Vagina (tissue), 2 donors: ENCODE data around the gene PHOX2B. TPM values are rescaled to one million over a fixed set of nuclear protein-coding genes. Genes with fewer than 3 reads are reported as not detected.

Source experiments
- DNase-seq, 2 donors: peaks; one replicate each; pipeline ENCODE4 v3.0.0-alpha.2; 2017; ENCODE audit errors: extremely low spot score in 2 of 2
- H3K27ac ChIP-seq: fragments of 200-600 bp; sonication (generic); one replicate; pipeline ENCODE4 v1.5.1; 2019
- H3K27me3 ChIP-seq: fragments of 200-600 bp; sonication (generic); one replicate; pipeline ENCODE4 v1.5.1; 2019
- H3K36me3 ChIP-seq, 2 donors: fragments of 200-600 bp; sonication (generic); one replicate each; pipeline ENCODE4 v1.5.1; 2017 to 2019
- H3K4me1 ChIP-seq: fragments of 200-600 bp; sonication (generic); one replicate; pipeline ENCODE4 v1.5.1; 2019
- H3K4me3 ChIP-seq, 2 donors: fragments of 200-600 bp; sonication (generic); 1 replicate in 1 of 2; 2 replicates in 1 of 2; pipeline ENCODE4 v1.5.1; 2016 to 2019
- H3K9me3 ChIP-seq: fragments of 200-600 bp; sonication (generic); one replicate; pipeline ENCODE4 v1.5.1; 2019
- CTCF ChIP-seq, 3 experiments: fragments of 450-650 bp in 2 of 3; fragments of 200-600 bp in 1 of 3; sonication (generic) in 1 of 3; IDR thresholded peaks; one replicate each; pipeline ENCODE4 v1.5.1; 2017 to 2019; ENCODE audit warnings: antibody characterized with exemption in 3 of 3, mild to moderate bottlenecking in 2 of 3, moderate library complexity in 2 of 3
- POLR2A ChIP-seq, 2 donors: fragments of 450-650 bp; IDR thresholded peaks; one replicate each; pipeline ENCODE4 v1.6.1; 2017; ENCODE audit warnings: antibody characterized with exemption in 2 of 2, mild to moderate bottlenecking in 2 of 2, moderate library complexity in 2 of 2
- POLR2AphosphoS5 ChIP-seq, 2 donors: sonication (generic); formaldehyde crosslinking; IDR thresholded peaks; one replicate each; pipeline ENCODE4 v1.9.0; 2017; ENCODE audit warnings: antibody characterized with exemption in 2 of 2, mild to moderate bottlenecking in 2 of 2, low read depth in 1 of 2; ENCODE audit not compliant: insufficient read depth in 1 of 2
- intact Hi-C: fragments of 100-400 bp; cut with DNase I; formaldehyde crosslinking; loops from one replicate; pipeline ENCODE4 v1.15.1; 2023
- small RNA-seq: library from RNA; depleted of rRNA; stranded (forward); fragments of <200 nt; gene quantifications from one replicate; pipeline ENCODE3, GENCODE V24; 2016
- total RNA-seq: library from RNA; depleted of rRNA; stranded (reverse); fragments of >200 nt; gene quantifications from one replicate; pipeline ENCODE4 v1.2.3, GENCODE V29; 2016

The PHOX2B gene
- total RNA-seq, 1 donor from 2014 or later, result 0.49 TPM

GRCh38 chr4:41701983-41702382 is 46.5 kb downstream of the PHOX2B start:
- Histone ChIP-seq H3K9me3 (no peaks in the 10 kb centered on the region), H3K27ac (no peak overlapping the region), H3K4me1 (no peaks in the 10 kb centered on the region), H3K36me3 (no peaks in the 10 kb centered on the region), H3K27me3 (no peaks in the 10 kb centered on the region), H3K4me3 (no peak overlapping the region)
- TF ChIP-seq CTCF (IDR thresholded peaks at IDR 0.05) (no peak), POLR2A (IDR thresholded peaks at IDR 0.05) (no peak), POLR2AphosphoS5 (IDR thresholded peaks at IDR 0.05; ENCODE audit: insufficient read depth in 1 of 2, low read depth in 1 of 2) (no peak)
- DNase-seq, result no peak
- intact Hi-C loops, result no loop called here

GRCh38 chr4:41696763-41697162 is 51.8 kb downstream of the PHOX2B start:
- no peaks in the 10 kb centered on the region for H3K9me3 ChIP-seq
- intact Hi-C loops, result loop anchor here (10.0 kb wide), 1 partner anchor 188 kb away; no protein-coding TSS in a partner anchor

GRCh38 chr4:41696131-41696530 is 52.4 kb downstream of the PHOX2B start:
- H3K27ac ChIP-seq, result no peak overlapping the region
- no peaks in the 10 kb centered on the region for H3K36me3 ChIP-seq
- no peaks in the 10 kb centered on the region for H3K27me3 ChIP-seq
- H3K9me3 ChIP-seq, result no peaks in the 10 kb centered on the region
- DNase-seq, result no peak
- intact Hi-C loops, result loop anchor here (10.0 kb wide), 1 partner anchor 189 kb away; no protein-coding TSS in a partner anchor
- TF ChIP-seq POLR2A (IDR thresholded peaks at IDR 0.05) (no peak), POLR2AphosphoS5 (IDR thresholded peaks at IDR 0.05; ENCODE audit: insufficient read depth in 1 of 2, low read depth in 1 of 2) (no peak), CTCF (IDR thresholded peaks at IDR 0.05) (no peak)
- no peaks in the 10 kb centered on the region for H3K4me1 ChIP-seq
- no peak overlapping the region for H3K4me3 ChIP-seq

More at GRCh38 chr4:41696763-41697162, 51.8 kb downstream of the PHOX2B start:
- H3K36me3 ChIP-seq, result no peaks in the 10 kb centered on the region
- no peaks in the 10 kb centered on the region for H3K27me3 ChIP-seq
- TF ChIP-seq CTCF (IDR thresholded peaks at IDR 0.05) (no peak), POLR2AphosphoS5 (IDR thresholded peaks at IDR 0.05; ENCODE audit: insufficient read depth in 1 of 2, low read depth in 1 of 2) (no peak), POLR2A (IDR thresholded peaks at IDR 0.05) (no peak)
- no peak for DNase-seq
- no peaks in the 10 kb centered on the region for H3K4me1 ChIP-seq
- H3K27ac ChIP-seq, result no peak overlapping the region
- H3K4me3 ChIP-seq, result no peak overlapping the region

Small RNAs within 50 kb of the gene (small RNA-seq; reads per million reads assigned to genes)
- gene RNU1-49P, result not detected

Other genes with a start within 250 kb of the PHOX2B start
- 17.9 TPM for gene LIMCH1, start 210.6 kb downstream of the PHOX2B start, total RNA-seq
- 44.4 TPM for gene TMEM33, start 186.7 kb upstream of the PHOX2B start, total RNA-seq
- gene DCAF4L1, start 233.0 kb upstream of the PHOX2B start, total RNA-seq, result not detected
- 50.3 TPM for gene SLC30A9, start 241.8 kb upstream of the PHOX2B start, total RNA-seq